DOHH2 (cell line): ENCODE measurements around the gene INTS2.

ENCODE experiments used
- EZH2phosphoT487 ChIP-seq: fragments of 200-600 bp; sonication (generic); IDR thresholded peaks from 2 replicates; pipeline ENCODE4 v1.6.1; 2017; ENCODE audit warnings: borderline replicate concordance, mild to moderate bottlenecking, antibody characterized with exemption, low read length, moderate library complexity, mixed read lengths
- TF ChIP-seq, protein P1 (sequence below): fragments of 200-600 bp; sonication (generic); IDR thresholded peaks from one replicate; pipeline ENCODE4 v1.5.1; 2014; ENCODE audit warnings: antibody characterized with exemption, mild to moderate bottlenecking, low read depth, low read length; ENCODE audit not compliant: poor library complexity, severe bottlenecking

DNA sequence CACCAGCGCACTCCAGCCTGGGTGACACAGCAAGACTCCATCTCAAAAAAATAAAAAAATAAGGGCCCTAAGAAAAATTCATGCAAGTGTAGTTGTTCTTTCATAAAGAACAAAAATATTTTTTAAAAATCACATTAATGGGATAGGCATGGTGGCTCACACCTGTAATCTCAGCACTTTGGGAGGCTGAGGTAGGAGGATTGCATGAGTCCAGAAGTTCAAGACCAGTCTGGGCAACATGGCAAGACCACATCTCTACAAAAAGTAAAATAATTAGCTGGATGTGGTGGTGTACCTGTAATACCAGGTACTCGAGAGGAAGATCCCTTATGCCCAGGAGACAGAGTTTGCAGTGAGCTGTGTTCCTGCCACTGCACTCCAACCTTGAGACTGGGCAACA is 49.3 kb downstream of the INTS2 start:
- TF ChIP-seq, protein P1, sequence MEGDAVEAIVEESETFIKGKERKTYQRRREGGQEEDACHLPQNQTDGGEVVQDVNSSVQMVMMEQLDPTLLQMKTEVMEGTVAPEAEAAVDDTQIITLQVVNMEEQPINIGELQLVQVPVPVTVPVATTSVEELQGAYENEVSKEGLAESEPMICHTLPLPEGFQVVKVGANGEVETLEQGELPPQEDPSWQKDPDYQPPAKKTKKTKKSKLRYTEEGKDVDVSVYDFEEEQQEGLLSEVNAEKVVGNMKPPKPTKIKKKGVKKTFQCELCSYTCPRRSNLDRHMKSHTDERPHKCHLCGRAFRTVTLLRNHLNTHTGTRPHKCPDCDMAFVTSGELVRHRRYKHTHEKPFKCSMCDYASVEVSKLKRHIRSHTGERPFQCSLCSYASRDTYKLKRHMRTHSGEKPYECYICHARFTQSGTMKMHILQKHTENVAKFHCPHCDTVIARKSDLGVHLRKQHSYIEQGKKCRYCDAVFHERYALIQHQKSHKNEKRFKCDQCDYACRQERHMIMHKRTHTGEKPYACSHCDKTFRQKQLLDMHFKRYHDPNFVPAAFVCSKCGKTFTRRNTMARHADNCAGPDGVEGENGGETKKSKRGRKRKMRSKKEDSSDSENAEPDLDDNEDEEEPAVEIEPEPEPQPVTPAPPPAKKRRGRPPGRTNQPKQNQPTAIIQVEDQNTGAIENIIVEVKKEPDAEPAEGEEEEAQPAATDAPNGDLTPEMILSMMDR: no peak
- no peak for TF ChIP-seq EZH2phosphoT487
